GM21576 (cell line): Measurements from ENCODE around the gene DLG3.

Source experiments
- ATAC-seq: cut with Tn5 transposase; IDR thresholded peaks from one replicate; pipeline ENCODE4 v1.9.1; 2021; ENCODE audit warnings: mild to moderate bottlenecking, moderate library complexity; ENCODE audit not compliant: unreplicated experiment

The DLG3 gene

DNA sequence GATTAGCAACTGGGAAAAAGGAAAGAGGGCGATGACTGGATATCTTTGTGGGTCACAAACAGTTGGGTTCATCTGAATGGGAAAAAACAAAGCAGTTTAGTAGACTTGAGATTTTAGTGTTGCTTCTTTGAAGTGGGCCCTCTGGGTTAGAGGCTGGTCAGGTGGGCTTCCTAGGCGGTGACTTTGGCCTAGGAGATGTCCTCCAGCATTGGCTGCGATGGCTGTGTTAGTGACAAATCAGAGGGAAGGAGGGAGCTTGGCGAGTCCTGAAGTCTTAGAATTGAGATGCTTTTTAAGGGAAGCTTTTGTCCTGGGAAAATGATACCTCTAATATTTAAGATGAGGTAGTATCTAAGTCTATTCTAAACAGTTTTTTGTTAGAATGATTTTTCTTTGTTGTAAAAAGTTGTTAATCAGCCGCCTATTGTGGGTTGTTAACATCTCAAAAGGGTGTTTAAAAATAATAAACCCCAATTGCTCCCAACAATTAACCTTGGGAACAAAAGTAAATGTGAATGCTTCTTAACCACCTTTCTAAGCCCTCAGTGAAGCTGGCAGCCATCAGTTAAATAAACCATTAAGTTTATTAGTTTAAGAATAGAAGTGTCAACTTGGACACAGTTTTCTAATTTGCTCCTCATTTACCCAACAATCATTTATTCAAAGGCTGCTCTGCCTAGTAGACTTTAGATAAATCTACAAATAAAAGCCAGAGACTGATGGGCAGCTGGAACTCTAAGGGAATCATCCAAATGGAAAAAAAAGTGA is 31.7 kb downstream of the DLG3 start:
- ATAC-seq, result no peak

DNA sequence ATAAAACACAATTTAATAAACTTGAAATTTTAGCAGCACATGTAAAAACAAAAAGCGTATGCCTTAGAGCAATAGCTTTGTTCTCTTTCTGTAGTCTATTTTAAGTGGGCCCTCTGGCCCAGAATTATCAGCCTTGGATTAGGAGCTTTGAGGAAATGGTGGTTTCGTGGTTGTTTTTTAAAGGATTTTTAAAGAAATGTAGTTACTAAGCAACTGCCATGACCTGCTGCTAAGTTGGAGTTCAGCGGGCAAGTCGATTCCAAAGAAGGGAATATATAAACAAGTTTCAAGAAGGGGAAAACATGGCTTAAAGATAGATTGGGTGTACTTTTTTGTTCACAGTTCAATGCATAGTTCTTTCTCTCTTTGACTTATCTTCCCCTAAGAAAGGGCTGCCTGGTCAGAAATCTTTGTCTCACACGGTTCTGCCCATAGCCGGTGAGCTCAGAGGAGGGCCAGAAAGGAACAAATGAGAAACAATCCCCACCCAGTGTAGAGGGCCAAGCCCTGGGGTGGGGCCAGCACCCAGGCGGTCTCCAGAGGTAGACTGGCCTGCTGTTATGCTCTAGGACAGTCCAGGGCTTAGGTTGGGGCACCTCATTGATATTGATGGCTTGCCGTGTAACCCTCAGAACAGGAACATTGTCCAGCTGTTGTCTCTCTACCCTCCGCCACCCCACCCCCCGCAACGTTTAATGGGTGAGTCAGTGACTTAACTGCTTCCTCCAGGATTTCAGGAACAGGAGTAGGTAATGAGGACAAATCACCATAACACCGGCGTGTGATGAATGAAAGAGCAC is 32.5 kb downstream of the DLG3 start:
- no peak for ATAC-seq

DNA sequence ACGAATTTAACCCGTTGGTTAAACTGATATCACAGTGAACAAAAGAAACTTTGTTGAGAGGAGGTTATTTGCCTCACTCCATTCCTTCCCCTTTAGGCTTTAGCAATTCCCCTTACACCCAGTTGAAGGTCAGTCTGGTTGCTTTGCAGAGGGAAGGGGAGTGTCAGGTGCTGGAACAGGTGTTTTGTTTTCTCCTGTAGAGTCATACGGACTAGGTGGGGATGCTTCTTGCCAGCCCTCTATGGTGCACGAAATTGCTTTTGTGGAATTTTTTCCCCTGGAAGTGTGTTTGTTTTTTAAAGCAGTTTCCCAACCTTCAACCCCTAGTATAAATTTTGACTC is 33.1 kb downstream of the DLG3 start:
- no peak for ATAC-seq

DNA sequence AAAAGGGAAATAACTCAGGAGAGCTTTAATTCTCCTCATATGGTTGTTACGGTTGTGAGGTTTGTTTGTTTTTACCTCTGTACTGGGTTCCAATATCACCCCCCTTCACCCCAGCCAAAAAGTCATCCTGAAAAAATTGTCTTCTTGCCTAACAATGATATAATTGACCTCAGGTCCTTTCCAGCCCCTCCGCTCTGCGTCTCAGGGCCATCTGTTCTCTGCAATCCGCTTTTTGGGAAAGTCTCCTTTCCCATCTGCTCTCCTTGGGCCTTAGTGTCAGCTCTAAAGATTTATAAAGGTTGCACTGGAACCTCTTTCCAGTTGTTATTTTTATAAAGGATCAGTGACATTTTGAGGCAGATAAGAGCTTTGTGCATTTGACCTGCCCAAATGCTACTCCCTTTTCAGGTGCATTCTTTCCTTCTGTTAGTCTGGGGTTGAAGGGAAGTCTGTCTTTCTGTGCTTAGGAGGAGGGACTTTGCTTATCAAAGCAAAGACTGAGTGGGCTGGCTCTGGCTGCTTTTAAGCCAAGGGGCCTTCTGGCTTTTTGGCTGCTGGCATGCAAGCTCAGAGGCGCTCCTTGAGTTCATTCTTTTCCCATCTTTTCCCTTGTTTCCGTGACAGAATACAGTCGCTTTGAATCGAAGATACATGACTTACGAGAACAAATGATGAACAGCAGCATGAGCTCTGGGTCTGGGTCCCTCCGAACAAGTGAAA is 34.1 kb downstream of the DLG3 start:
- ATAC-seq, result no peak

DNA sequence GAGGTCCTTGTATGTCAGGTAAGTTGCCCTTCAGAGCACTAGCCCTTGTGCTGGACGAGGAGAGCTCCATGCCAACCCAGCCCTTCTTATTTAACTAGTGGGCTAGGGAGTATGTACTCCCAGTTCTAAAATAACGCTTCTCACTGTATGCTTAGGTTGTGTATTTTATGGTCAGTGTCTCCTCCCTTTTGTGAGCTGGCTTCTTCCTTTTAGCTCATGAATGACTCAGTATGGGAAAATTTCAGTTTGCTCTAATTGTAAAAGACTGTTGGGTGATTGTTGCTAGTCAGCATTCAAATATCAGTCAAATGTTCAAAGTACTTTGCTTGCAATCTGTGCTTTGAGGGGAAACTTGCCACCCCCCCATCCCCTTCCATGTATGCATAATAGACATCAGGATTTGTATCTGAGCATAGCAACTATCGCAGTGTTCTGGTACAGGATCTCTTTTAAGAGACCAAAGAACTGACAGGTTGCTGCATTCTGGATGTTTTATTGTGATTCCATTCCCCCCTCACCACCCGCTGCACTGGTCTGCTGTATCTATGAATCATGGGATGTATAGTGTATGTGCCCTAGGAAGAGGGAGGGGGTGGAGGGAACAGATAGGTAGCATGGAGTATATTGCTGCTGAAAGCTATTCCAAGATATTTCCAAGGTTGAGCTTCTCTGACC is 34.7 kb downstream of the DLG3 start:
- no peak for ATAC-seq

DNA sequence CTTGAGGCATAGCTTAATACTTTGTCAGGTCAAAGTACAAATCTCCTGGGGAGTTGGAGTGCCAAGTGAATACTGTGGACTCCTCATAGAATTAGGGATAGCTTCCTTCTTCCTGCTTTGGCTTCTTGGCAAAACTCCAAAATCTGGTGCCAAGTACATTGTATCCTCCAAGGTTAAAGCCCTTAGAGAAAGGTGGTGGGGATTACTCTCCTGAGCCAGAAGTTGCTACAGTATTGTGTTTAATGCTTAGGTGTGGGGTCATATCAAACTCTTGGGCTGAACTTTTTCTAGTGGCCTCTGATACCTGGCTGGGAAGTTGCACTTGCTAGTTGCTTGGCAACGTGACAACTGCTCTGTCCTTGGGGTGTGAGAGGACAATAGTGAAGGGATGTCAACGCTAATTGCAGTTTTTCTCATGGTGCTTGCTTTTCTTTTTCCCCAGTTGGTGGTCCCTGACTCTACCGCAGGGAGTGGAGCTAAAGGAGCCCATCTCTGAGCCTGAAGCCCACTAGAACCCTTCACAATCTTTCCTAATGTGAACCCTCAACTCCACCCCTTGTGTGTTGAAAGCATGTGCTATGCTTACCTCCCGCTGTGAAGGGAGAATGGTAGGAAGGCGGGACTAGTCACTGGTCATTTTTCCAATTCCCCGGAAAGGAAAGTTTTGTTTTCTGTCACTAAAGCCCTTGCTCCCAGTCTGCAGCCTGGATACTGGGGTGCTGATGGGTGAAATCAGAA is 35.5 kb downstream of the DLG3 start:
- no peak for ATAC-seq

DNA sequence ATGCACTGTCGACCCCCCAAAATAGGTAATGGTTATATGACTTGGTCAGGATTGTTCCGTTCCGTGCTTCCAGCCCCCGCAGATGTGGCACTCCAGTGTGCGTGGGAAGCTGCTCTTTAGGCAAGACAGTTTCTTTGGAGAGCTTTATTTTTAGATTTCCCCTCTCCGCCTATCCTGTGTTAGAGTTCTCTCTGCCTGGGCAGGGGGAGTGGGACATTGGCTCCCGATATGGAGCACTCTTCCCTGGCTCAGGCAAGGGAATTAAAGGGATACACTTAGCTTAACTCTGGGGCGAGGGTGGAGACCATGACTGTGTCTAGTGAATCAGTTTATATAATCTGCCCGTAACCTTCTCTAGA is 36.0 kb downstream of the DLG3 start:
- ATAC-seq, result no peak

DNA sequence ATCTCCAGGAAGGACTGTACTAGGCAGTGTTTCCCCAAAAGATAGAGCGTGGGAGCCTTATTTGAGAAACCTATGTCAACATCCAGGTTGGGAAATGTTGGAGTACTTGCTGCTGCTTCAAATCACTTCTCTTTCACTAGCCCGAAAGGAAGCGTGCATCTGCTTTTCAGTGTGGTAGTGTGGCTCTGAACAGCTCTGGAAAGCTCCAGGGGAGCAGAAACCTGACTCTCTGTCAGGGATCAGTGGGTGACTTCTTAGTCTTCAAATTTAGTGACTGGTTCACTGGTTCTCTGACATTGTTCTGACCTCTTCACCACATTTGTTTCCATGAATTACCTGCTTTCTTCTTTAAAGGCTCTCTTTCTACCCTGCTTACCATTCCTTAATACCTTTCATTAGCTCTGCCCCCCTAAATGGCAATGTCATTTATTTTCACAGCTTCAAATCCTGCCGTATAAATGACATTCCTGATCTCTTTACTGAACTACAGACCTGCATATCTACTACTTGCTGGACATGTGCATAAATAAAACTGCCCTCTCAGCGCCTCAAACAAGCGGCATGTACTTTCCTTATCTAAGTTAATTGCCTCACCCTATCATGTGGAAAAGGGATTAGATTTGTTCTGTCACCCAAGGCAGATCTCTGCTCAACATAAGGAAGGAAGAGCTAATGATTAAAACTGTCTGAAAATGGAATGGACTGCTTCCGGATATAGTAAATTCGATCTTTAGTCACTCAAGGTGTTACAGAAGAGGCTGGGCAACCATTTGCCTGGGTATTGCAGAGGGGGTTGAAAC is 37.0 kb downstream of the DLG3 start:
- ATAC-seq, result no peak

DNA sequence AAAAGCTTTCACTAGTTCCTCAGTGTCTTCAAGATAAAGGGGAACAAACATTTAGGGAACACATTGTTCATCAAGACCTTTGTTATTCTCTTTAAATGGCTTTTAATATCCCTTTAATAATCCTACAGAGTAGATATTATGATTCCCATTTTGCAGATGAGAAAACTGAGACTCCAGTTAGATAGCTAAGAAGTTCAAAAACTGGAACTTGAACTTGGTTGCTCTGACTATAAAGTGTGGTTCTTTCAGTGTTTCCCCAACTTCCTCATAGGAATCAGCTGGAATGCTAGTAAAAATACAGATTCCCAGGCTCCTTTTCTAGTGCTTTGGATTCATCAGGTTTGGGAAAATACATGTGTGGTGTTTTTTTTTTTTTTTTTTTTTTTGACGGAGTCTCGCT is 37.7 kb downstream of the DLG3 start:
- ATAC-seq, result no peak

DNA sequence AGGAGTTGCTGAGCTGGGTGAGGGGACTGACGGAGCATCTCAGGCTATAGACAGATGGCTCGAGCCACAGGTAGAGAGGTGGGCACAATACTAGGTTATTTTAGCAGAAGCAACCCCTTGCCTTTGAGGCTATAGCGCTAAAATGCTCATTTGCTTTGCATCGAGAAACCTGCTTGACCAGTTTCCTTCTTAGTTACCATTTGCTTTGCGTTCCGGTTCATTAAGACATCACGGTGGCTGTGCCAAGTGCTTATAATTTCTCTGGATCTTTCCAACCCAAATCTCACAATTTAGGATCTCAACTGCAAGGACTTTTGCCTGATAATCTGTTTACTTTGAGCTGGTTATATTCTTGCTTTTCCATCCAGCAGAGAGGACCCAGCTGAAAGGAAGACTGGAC is 40.8 kb downstream of the DLG3 start:
- ATAC-seq, result no peak

DNA sequence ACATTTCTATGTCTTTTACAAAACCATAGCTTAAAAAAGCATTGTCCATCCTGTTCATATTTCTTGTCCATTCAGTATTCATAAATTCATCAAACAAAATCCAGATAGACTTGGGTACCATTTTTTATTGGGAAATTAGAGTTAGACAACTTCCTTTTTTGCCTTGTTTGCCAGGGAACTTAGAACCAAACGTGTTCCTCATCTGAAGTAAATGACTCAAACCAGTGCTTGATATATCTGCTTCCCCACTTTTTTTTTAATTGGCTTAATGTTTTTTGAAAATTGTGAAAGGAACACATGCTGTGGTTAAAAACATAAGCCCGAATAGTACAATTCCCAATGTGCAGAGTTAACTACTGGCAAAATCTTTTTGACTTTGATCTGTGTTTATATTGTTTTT is 44.2 kb downstream of the DLG3 start:
- no peak for ATAC-seq

DNA sequence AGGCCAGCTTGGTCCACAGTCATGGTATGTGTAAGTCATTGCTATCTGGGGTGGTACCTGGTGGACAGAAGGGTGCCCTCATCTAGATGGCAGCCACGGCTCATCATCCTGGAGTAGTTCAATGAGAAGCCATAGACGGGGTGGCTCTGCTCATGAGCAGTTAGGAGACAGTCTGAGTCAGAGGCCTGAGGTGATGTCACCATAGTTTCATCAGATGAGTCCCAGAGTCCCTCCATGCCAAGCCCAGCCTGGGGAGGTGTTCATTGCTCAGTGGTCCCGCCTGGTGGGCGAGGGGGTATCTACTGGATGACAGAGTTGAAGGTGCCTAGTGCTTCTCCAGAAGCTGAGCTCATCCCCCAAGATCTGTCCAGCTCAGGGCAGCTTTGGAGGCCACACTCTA is 49.8 kb downstream of the DLG3 start:
- ATAC-seq, result no peak

DNA sequence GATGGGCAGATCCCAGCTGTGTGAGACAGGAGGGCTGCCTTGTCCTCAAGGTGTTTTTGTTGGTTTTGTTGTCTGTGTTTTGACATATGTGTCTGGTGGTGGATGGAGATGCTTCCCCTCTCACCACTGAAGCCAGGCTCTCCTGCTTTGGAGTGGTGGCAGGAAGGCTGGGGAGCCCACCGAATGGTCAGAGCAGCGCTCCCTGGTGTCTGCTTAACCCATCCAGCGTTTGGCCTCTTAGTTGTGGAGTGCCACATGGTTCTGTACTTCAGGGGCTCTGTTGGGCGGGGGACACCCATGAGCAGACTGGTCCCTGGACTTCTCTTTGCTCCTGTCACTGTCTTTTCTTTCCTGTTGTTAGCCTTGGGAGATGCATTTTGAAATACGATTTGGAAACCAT is 51.9 kb downstream of the DLG3 start:
- no peak for ATAC-seq

DNA sequence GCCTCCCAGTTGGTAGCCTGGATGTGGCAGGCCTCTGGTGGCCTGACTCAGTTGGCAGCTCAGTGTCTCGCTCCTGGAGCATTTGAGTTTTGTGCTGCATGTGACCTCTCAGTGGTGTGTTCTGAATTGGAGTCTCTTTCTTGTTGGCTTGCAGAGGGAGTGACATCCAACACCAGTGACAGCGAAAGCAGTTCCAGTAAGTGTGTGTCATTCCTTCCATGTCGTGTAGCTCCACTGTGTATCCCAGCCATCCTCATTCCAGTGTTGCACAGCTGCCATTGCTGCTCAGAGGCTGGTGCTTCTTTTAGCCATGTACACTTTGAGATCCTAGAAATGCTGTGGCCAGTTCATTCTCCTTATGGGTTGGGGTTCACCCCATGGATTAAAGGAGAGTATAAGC is 52.4 kb downstream of the DLG3 start:
- ATAC-seq, result no peak

DNA sequence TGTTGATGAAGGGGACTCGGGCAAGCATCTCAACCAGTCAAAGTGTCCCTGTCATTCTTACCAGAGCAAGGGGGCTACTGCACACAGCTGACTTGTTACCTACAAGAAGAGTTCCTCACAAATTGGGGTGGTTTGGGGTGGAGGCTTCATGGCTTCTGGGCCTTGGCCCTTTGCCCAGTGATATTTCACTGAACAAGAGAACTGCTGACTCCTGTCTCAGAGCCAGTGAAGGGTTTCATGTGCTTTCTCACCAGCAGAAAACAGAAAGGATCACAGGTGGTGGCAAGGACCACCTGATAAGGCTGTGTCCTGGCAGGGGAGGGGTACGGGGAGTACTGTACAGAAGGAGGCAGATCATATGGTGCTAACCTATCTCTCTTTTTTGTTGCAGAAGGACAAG is 53.5 kb downstream of the DLG3 start:
- no peak for ATAC-seq

DNA sequence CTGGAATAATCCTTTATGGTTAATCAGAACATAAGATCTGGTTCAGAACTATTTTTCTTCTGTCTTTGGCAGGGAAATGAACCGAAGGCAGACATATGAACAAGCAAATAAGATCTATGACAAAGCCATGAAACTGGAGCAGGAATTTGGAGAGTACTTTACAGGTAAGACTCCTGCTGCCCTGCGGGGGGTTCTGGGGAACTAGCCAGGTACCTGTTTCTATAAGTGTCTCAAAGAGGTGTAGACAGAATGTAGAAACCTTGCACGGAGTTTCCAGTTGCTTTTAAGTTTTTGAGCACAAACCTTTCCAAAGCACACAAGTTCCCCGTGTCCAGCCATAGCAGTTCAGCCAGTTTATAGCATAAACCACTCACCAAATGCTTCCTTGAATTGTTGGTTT is 56.2 kb downstream of the DLG3 start:
- ATAC-seq, result no peak

DNA sequence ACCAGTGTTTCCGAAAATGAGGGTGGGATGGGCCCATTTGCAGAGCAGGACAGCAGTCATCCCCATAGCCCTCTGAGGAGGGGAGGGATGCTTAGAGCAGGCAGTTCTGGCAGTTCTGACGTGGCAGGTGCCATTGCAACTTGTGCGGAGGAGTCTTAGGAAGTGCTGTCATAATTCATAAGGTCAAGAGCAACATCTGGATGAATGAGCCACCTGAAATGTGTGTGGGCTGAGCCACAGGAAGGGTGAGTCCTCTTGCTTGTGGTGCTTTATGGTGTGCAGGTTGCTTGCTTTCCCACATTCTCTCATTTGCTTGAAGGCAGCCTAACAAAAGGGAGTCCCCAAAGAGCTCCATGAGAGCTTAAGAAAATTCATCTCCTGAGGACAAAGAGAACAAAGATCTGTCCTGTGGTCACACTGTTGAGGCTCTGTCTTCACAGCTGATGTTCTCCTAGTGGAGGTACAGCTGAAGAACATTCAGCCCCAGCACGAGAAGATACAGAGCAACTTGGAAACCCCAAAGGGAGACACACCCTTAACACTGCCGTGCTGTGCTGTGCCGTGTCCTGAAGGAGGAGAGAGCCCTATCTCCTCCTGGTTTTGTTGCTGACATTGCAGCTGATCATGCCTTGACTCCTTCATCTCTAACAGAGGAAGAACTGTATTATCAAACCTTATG is 60.3 kb downstream of the DLG3 start:
- no peak for ATAC-seq

DNA sequence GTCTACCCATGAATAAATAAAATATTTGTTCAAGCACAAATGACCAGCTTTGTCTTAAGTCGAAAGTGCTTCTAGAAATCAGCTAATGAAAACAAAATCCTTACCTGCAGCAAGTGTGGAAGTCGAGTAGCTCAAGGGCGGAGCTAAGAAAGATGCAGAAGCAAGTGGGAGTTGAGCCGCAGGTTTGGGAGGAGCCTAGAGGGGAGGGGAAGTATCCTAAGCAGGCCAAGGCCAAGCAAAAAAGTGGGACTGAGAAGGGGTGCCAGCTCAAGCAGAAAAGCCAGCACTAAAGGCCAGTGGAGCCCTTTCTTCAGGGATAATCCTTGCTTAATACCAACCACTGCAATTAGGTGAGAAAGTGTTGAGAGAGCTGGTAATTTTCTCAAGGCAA is 60.8 kb downstream of the DLG3 start:
- ATAC-seq, result no peak

DNA sequence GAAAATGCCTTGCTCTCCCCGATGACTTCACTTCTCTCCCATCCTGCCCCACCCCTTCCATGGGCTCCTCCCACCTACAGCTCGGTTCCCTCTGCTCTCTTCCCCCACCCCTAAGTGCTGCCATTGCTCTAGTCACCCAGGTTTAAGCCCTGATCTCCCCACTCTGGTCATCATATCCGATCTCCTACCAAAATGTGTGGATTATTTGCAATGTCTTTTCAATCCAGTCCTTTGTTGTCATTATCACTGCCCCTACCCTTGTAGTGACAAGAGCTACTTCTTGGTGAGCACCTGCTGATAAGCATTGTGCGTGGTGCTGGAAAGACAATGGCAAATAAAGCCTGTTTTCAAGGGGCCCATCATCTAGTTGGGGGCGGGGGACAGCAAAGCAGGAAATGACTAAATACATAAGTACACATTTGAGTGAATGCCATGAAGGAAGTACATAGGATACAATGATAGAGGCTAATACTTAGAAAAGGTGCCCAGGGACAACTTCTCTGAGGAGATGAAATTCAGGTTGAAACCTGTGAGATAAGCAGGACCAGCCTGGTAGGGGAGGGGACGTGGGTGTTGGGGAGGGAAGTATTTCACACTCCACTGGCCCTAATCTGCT is 63.8 kb downstream of the DLG3 start:
- no peak for ATAC-seq
